OCI-LY7 (cell line): ENCODE data around the gene TCFL5. TPM values are rescaled to one million over a fixed set of nuclear protein-coding genes. Genes with fewer than 3 reads are reported as not detected.

Source experiments
- BruUV-seq: library from RNA; stranded (reverse); fragments of 400-500 nt; replicated peaks from 2 replicates; lab custom pipeline; 2021; lab: Mats Ljungman, UMichigan
- CTCF ChIA-PET: fragments of 300-600 bp; sonication (Branson Sonifier 250); formaldehyde crosslinking; loops from one replicate; lab custom pipeline; 2022; ENCODE audit warnings: antibody characterized with exemption; ENCODE audit not compliant: unreplicated experiment; lab: Charles Lee
- POLR2A ChIA-PET: fragments of 300-600 bp; sonication (Branson Sonifier 250); formaldehyde crosslinking; loops from one replicate; lab custom pipeline; 2022; ENCODE audit warnings: antibody characterized with exemption; lab: Charles Lee
- DNase-seq: peaks from one replicate; pipeline ENCODE4 v3.0.0-alpha.2; 2015; ENCODE audit warnings: low spot score
- H2AFZ ChIP-seq: fragments of 200-600 bp; sonication (generic), shearing (Covaris generic); 2 replicates; pipeline ENCODE4 v1.6.1; 2014; ENCODE audit warnings: mild to moderate bottlenecking, antibody characterized with exemption, low read length, moderate library complexity
- H3K27ac ChIP-seq: fragments of 200-600 bp; sonication (generic); 2 replicates; pipeline ENCODE4 v1.5.1; 2014; ENCODE audit warnings: mixed run types, low read depth, mild to moderate bottlenecking, moderate library complexity, low read length, inconsistent platforms; ENCODE audit not compliant: poor library complexity, severe bottlenecking
- H3K36me3 ChIP-seq: fragments of 200-600 bp; sonication (generic); 2 replicates; pipeline ENCODE4 v1.6.1; 2014; ENCODE audit warnings: mild to moderate bottlenecking, antibody characterized with exemption, low read length, moderate library complexity, mixed read lengths; ENCODE audit not compliant: insufficient read depth
- H3K4me1 ChIP-seq: fragments of 200-600 bp; sonication (generic); 2 replicates; pipeline ENCODE4 v1.5.1; 2014; ENCODE audit warnings: mild to moderate bottlenecking, low read length; ENCODE audit not compliant: insufficient read depth, poor library complexity, severe bottlenecking
- H3K4me2 ChIP-seq: fragments of 200-600 bp; sonication (generic); 2 replicates; pipeline ENCODE4 v1.6.1; 2014; ENCODE audit warnings: mild to moderate bottlenecking, low read length
- H3K4me3 ChIP-seq: fragments of 200-600 bp; sonication (generic); 2 replicates; pipeline ENCODE4 v1.5.1; 2014; ENCODE audit warnings: mild to moderate bottlenecking, low read depth, low read length; ENCODE audit not compliant: poor library complexity, severe bottlenecking
- H3K79me2 ChIP-seq: fragments of 200-600 bp; sonication (generic); 2 replicates; pipeline ENCODE4 v1.6.1; 2016; ENCODE audit warnings: low read depth, mild to moderate bottlenecking, low read length, moderate library complexity, mixed read lengths; ENCODE audit not compliant: insufficient read depth
- H3K9me2 ChIP-seq: fragments of 200-600 bp; sonication (generic); 2 replicates; pipeline ENCODE4 v1.6.1; 2016; ENCODE audit warnings: mild to moderate bottlenecking, low read length, mixed read lengths; ENCODE audit not compliant: insufficient read depth
- H3K9me3 ChIP-seq: fragments of 200-600 bp; sonication (generic); 2 replicates; pipeline ENCODE4 v1.6.1; 2014; ENCODE audit warnings: mild to moderate bottlenecking, mixed run types, low read length, mixed read lengths
- H4K20me1 ChIP-seq: fragments of 200-600 bp; sonication (generic); 2 replicates; pipeline ENCODE4 v1.6.1; 2014; ENCODE audit warnings: mild to moderate bottlenecking, antibody characterized with exemption, low read length, moderate library complexity, mixed read lengths; ENCODE audit not compliant: insufficient read depth
- EZH2phosphoT487 ChIP-seq: fragments of 200-600 bp; sonication (generic); IDR thresholded peaks from 2 replicates; pipeline ENCODE4 v1.6.1; 2018; ENCODE audit warnings: low read depth, borderline replicate concordance, mild to moderate bottlenecking, mixed run types, antibody characterized with exemption, low read length, moderate library complexity, mixed read lengths
- intact Hi-C: fragments of 100-400 bp; cut with micrococcal nuclease; formaldehyde crosslinking; loops from one replicate; pipeline ENCODE4 v1.10.0; 2022; ENCODE audit not compliant: unreplicated experiment
- total RNA-seq, 2 experiments: library from RNA; depleted of rRNA in 1 of 2; stranded (reverse); fragments of >200 nt in 1 of 2; shearing (Covaris generic) in 1 of 2; gene quantifications; 2 replicates each; pipeline ENCODE4 v1.2.3, GENCODE V29; 2014 to 2022
- TF ChIP-seq, protein P1 (sequence below): fragments of 200-600 bp; sonication (generic); conservative IDR thresholded peaks from 2 replicates; pipeline ENCODE4 v1.5.1; 2014; ENCODE audit warnings: mild to moderate bottlenecking, antibody characterized with exemption, low read length, moderate library complexity, mixed read lengths

The TCFL5 gene
- total RNA-seq, 2 experiments from 2014 or later: 8.7 to 9.5 TPM

DNA sequence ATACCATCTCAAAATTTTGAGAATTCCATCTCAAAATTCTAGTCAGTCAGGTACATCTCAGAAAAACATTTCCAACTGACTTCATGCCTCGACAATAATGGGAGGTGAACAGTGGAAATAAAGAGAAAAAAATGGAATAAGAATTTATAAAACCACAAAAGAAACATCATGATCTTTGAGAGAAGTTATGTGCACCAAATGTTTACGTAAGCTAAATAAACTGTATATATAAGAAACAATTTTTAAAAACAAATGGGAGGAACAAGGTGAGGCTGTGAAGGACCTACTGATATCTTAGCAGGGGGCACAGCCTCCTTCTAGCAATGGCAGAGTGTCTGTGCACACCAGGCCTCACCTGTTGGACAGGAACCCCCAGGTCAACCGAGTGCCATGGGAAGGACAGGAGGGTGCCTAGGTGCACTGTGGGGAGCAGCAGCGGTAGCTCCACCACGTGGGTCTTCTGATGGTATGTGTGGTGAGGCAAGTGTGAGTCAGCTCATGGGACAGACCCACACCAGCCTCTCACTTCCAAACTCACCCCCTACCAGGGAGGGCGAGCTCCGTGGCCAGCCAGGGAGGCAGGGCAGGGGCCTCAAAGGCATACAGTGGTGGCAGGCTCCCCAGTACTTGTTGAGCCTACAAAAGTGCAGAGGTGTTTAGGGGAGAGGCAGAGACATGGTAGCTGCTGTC lies 41.4 kb upstream of the TCFL5 start:
- Histone ChIP-seq H2AFZ (no peak overlapping the region), H3K4me3 (no peak overlapping the region), H3K4me1 (peaks cover 15% of the 10 kb centered on the region), H3K4me2 (no peak overlapping the region), H3K9me3 (no peaks in the 10 kb centered on the region), H3K9me2 (no peaks in the 10 kb centered on the region), H3K36me3 (peaks cover 77% of the 10 kb centered on the region), H3K79me2 (peaks cover 7% of the 10 kb centered on the region), H4K20me1 (0 out of 2 replicates have a peak, but pooled peaks cover 4% of the 10 kb centered on the region), H3K27ac (no peak overlapping the region)
- ChIA-PET CTCF (no interaction called here), POLR2A (no interaction called here)
- no TSS peak for BruUV-seq
- intact Hi-C loops: no loop called here
- TF ChIP-seq, protein P1, sequence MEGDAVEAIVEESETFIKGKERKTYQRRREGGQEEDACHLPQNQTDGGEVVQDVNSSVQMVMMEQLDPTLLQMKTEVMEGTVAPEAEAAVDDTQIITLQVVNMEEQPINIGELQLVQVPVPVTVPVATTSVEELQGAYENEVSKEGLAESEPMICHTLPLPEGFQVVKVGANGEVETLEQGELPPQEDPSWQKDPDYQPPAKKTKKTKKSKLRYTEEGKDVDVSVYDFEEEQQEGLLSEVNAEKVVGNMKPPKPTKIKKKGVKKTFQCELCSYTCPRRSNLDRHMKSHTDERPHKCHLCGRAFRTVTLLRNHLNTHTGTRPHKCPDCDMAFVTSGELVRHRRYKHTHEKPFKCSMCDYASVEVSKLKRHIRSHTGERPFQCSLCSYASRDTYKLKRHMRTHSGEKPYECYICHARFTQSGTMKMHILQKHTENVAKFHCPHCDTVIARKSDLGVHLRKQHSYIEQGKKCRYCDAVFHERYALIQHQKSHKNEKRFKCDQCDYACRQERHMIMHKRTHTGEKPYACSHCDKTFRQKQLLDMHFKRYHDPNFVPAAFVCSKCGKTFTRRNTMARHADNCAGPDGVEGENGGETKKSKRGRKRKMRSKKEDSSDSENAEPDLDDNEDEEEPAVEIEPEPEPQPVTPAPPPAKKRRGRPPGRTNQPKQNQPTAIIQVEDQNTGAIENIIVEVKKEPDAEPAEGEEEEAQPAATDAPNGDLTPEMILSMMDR: no peak
- TF ChIP-seq EZH2phosphoT487: no peak
- no peak for DNase-seq

DNA sequence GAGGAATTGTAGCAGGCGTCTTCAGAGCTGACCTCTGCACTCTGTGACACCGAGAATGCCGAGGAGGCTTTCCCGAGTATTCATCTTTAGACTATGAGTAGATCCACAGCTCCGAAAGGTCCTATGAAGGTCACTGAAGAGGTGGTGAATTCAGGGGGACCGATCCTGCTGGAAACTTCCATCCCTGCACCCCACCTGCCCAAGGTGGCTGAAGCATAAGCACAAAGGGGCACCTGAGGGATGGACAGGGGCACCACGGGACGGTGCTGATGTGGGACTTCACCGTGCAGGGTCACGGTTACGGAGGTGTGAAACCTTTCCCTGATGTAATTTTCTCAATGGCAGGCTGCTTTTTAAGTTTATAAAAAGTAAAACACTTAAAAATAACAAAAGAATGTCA lies 40.3 kb upstream of the TCFL5 start:
- ChIA-PET POLR2A (no interaction called here), CTCF (no interaction called here)
- no peak for DNase-seq
- no peaks in the 10 kb centered on the region for H3K79me2 ChIP-seq
- no peaks in the 10 kb centered on the region for H3K9me2 ChIP-seq
- peaks cover 71% of the 10 kb centered on the region for H3K36me3 ChIP-seq
- H3K4me2 ChIP-seq: no peak overlapping the region
- no peak overlapping the region for H2AFZ ChIP-seq
- TF ChIP-seq, protein P1: no peak
- no peak for TF ChIP-seq EZH2phosphoT487
- no peak overlapping the region for H3K4me3 ChIP-seq
- H3K4me1 ChIP-seq: peaks cover 15% of the 10 kb centered on the region
- BruUV-seq: TSS peak; percentile 26
- H3K9me3 ChIP-seq: no peaks in the 10 kb centered on the region
- H4K20me1 ChIP-seq: no peaks in the 10 kb centered on the region
- no peak overlapping the region for H3K27ac ChIP-seq
- intact Hi-C loops: loop anchor here (2.0 kb wide), 2 partner anchors 37 to 79 kb away; partner anchors contain the start of gene GID8
